Neural progenitor cell (in vitro differentiated cells): ENCODE measurements around the gene SLCO3A1. TPM values are rescaled to one million over a fixed set of nuclear protein-coding genes. Genes with fewer than 3 reads are reported as not detected.
"Not testable (repeated sequence)": the region's sequence is repeated elsewhere in the genome, so short reads cannot be mapped to it uniquely, and the experiment has no call there.

Experiments
- DNase-seq: peaks from one replicate; pipeline ENCODE4 v3.0.0-alpha.2; 2016; ENCODE audit warnings: low spot score
- H2AFZ ChIP-seq: fragments of 200-600 bp; sonication (generic); replicated peaks from 2 replicates; pipeline ENCODE4 v1.6.1; 2016; ENCODE audit warnings: antibody characterized with exemption
- H3F3A ChIP-seq: fragments of 200-600 bp; sonication (generic); 2 replicates; pipeline ENCODE4 v1.6.1; 2016; ENCODE audit warnings: antibody characterized with exemption, low read depth
- H3K27ac ChIP-seq: fragments of 200-600 bp; sonication (generic); 2 replicates; pipeline ENCODE4 v1.5.1; 2016; ENCODE audit warnings: mild to moderate bottlenecking
- H3K27me3 ChIP-seq: fragments of 200-600 bp; sonication (generic); 2 replicates; pipeline ENCODE4 v1.6.1; 2016; ENCODE audit warnings: mild to moderate bottlenecking, moderate library complexity
- H3K36me3 ChIP-seq: fragments of 200-600 bp; sonication (generic); 2 replicates; pipeline ENCODE4 v1.5.1; 2016
- H3K4me1 ChIP-seq: fragments of 200-600 bp; sonication (generic); 2 replicates; pipeline ENCODE4 v1.6.1; 2016; ENCODE audit warnings: mixed run types
- H3K4me2 ChIP-seq: fragments of 200-600 bp; sonication (generic); 2 replicates; pipeline ENCODE4 v1.6.1; 2016
- H3K4me3 ChIP-seq: fragments of 200-600 bp; sonication (generic); 2 replicates; pipeline ENCODE4 v1.5.1; 2016
- H3K79me2 ChIP-seq: fragments of 200-600 bp; sonication (generic); 2 replicates; pipeline ENCODE4 v1.6.1; 2016; ENCODE audit warnings: low read depth
- H3K9ac ChIP-seq: fragments of 200-600 bp; sonication (generic); 2 replicates; pipeline ENCODE4 v1.6.1; 2016
- H3K9me3 ChIP-seq: fragments of 200-600 bp; sonication (generic); 2 replicates; pipeline ENCODE4 v1.5.1; 2016; ENCODE audit warnings: low read depth
- H4K20me1 ChIP-seq: fragments of 200-600 bp; sonication (generic); 2 replicates; pipeline ENCODE4 v1.6.1; 2016; ENCODE audit warnings: low read depth
- H3K27ac Mint-ChIP-seq: 3 replicates; pipeline ENCODE4 v1.8.0; 2021; ENCODE audit warnings: mixed read lengths
- H3K27me3 Mint-ChIP-seq: 2 replicates; pipeline ENCODE4 v1.8.0; 2022; ENCODE audit warnings: low read depth, mild to moderate bottlenecking, inconsistent platforms, moderate library complexity, mixed read lengths; ENCODE audit not compliant: insufficient read depth
- H3K36me3 Mint-ChIP-seq: 3 replicates; pipeline ENCODE4 v1.8.0; 2021; ENCODE audit warnings: mixed read lengths
- H3K4me1 Mint-ChIP-seq: 3 replicates; pipeline ENCODE4 v1.8.0; 2021; ENCODE audit warnings: mixed read lengths
- H3K4me3 Mint-ChIP-seq: 3 replicates; pipeline ENCODE4 v1.8.0; 2021; ENCODE audit warnings: mild to moderate bottlenecking, moderate library complexity, mixed read lengths
- H3K9me3 Mint-ChIP-seq: 3 replicates; pipeline ENCODE4 v1.8.0; 2020; ENCODE audit warnings: mixed read lengths
- EZH2 ChIP-seq: fragments of 200-600 bp; sonication (generic); IDR thresholded peaks from 2 replicates; pipeline ENCODE4 v1.6.1; 2017; ENCODE audit warnings: antibody characterized with exemption, mild to moderate bottlenecking, moderate library complexity
- EZH2phosphoT487 ChIP-seq: fragments of 200-600 bp; sonication (generic); IDR thresholded peaks from 2 replicates; pipeline ENCODE4 v1.6.1; 2017; ENCODE audit warnings: antibody characterized with exemption
- total RNA-seq: library from RNA; depleted of rRNA; stranded (reverse); fragments of >200 nt; gene quantifications from 2 replicates; pipeline ENCODE4 v1.2.3, GENCODE V29; 2015; ENCODE audit warnings: low replicate concordance
- TF ChIP-seq, protein P1 (sequence below): fragments of 200-600 bp; sonication (generic); IDR thresholded peaks from 2 replicates; pipeline ENCODE4 v1.5.1; 2017; ENCODE audit warnings: antibody characterized with exemption, mild to moderate bottlenecking

The SLCO3A1 gene
- total RNA-seq, 1 donor from 2014 or later, result 6.6 TPM

- Histone ChIP-seq H3K79me2 (peaks cover 8% of the 10 kb centered on the region), H3F3A (peaks cover 13% of the 10 kb centered on the region), H2AFZ (no peak overlapping the region), H3K36me3 (no peaks in the 10 kb centered on the region), H3K4me2 (no peak overlapping the region), H3K9me3 (no peaks in the 10 kb centered on the region), H3K27me3 (no peaks in the 10 kb centered on the region), H3K4me3 (no peak overlapping the region), H3K4me1 (peaks cover 18% of the 10 kb centered on the region), H3K9ac (no peak overlapping the region), H4K20me1 (no peaks in the 10 kb centered on the region), H3K27ac (no peak overlapping the region)
- no peak overlapping the region for H3K4me3 Mint-ChIP-seq
- peak overlapping the region; percentile 29 for H3K27ac Mint-ChIP-seq
- no peaks in the 10 kb centered on the region for H3K9me3 Mint-ChIP-seq
- H3K36me3 Mint-ChIP-seq, result no peaks in the 10 kb centered on the region
- peaks cover 12% of the 10 kb centered on the region for H3K4me1 Mint-ChIP-seq
- DNase-seq, result no peak
- peaks cover 5% of the 10 kb centered on the region for H3K27me3 Mint-ChIP-seq
- TF ChIP-seq EZH2, result no peak
- TF ChIP-seq EZH2phosphoT487, result no peak
- TF ChIP-seq, protein P1, sequence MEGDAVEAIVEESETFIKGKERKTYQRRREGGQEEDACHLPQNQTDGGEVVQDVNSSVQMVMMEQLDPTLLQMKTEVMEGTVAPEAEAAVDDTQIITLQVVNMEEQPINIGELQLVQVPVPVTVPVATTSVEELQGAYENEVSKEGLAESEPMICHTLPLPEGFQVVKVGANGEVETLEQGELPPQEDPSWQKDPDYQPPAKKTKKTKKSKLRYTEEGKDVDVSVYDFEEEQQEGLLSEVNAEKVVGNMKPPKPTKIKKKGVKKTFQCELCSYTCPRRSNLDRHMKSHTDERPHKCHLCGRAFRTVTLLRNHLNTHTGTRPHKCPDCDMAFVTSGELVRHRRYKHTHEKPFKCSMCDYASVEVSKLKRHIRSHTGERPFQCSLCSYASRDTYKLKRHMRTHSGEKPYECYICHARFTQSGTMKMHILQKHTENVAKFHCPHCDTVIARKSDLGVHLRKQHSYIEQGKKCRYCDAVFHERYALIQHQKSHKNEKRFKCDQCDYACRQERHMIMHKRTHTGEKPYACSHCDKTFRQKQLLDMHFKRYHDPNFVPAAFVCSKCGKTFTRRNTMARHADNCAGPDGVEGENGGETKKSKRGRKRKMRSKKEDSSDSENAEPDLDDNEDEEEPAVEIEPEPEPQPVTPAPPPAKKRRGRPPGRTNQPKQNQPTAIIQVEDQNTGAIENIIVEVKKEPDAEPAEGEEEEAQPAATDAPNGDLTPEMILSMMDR, result no peak
Measured at GRCh38 chr15:91954292-91954691, 100.8 kb downstream of the SLCO3A1 start.

DNA sequence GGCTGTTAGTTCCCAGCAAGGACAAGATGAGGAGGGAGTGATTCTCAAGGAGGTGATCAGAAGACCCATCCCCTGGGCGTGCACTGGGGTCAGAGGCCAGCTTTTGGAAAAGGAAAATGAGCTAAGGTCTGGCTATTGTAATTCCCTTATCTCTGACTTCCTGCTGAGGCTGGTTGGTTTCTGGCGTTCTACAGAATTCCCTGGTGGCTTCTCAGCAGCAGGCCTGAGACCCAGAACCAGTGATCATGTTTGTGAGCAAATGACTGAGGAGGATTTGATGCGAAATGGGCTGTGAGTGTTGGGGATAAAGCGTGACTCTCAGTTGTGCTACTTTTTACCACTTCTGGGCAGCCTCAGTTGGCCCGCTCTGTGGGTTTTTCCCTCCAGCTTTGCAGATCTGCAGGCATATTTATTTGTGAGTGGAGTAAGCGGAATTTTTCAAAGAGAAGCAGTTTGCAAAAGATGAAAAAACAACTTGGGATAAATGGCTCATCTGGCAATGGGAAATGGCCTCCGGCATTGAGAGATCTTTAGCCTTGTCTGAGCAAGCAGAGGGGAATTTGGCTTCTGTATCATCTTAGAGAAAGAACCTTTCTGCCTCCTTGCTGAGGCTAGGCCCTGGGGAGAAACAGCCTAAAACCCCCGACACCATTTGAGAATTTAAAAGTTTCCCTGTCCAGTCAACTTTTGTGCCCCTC, 102.7 kb downstream of the SLCO3A1 start:
- H3K27ac Mint-ChIP-seq, result peak overlapping the region; percentile 72
- no peaks in the 10 kb centered on the region for H4K20me1 ChIP-seq

DNA sequence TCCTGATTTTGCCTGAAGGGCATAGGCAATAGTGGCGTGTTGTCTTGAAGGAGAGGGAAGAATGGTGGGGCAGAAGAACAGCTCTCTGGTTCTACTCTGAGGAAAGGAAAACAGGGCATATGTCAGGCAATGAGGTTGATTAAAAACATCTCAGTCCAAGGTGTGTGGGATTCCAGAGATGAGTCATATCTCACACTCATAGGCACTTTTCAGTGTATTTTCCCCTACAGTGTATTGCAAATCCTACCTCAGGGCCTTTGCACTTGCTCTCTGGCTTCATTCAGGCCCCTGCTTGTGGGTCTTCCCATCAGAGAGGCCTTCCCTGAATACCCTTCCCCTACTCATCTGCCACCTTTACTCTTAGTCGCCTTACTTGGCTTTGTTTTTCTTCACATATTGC, 107.8 kb downstream of the SLCO3A1 start:
- Mint-ChIP-seq H3K36me3 (no peaks in the 10 kb centered on the region), H3K4me3 (no peak overlapping the region), H3K27ac (no peak overlapping the region), H3K9me3 (peaks cover 2% of the 10 kb centered on the region), H3K4me1 (peaks cover 22% of the 10 kb centered on the region), H3K27me3 (peaks cover 8% of the 10 kb centered on the region)
- H3F3A ChIP-seq, result peaks cover 3% of the 10 kb centered on the region
- H3K27me3 ChIP-seq, result no peaks in the 10 kb centered on the region
- no peak overlapping the region for H2AFZ ChIP-seq
- H3K27ac ChIP-seq, result no peak overlapping the region
- H3K79me2 ChIP-seq, result no peaks in the 10 kb centered on the region
- H4K20me1 ChIP-seq, result no peaks in the 10 kb centered on the region
- H3K4me3 ChIP-seq, result no peak overlapping the region
- no peak for DNase-seq
- H3K4me1 ChIP-seq, result peaks cover 22% of the 10 kb centered on the region
- no peak overlapping the region for H3K4me2 ChIP-seq
- no peaks in the 10 kb centered on the region for H3K9me3 ChIP-seq
- no peak overlapping the region for H3K9ac ChIP-seq
- H3K36me3 ChIP-seq, result no peaks in the 10 kb centered on the region
- TF ChIP-seq EZH2phosphoT487 (no peak), EZH2 (no peak)
- TF ChIP-seq, protein P1, result no peak

More for the DNA sequence above, 102.7 kb downstream of the SLCO3A1 start:
- H3K36me3 Mint-ChIP-seq, result no peaks in the 10 kb centered on the region
- DNase-seq, result peak; percentile 42
- Histone ChIP-seq H2AFZ (peak overlapping the region; percentile 47), H3K4me1 (peaks cover 14% of the 10 kb centered on the region), H3K4me2 (peak overlapping the region; percentile 45), H3K9me3 (no peaks in the 10 kb centered on the region), H3K36me3 (no peaks in the 10 kb centered on the region), H3K9ac (no peak overlapping the region), H3K27me3 (no peaks in the 10 kb centered on the region), H3K27ac (peak overlapping the region; percentile 80), H3F3A (peaks cover 13% of the 10 kb centered on the region), H3K4me3 (no peak overlapping the region), H3K79me2 (peaks cover 8% of the 10 kb centered on the region)
- peaks cover 3% of the 10 kb centered on the region for H3K27me3 Mint-ChIP-seq
- no peak overlapping the region for H3K4me3 Mint-ChIP-seq
- TF ChIP-seq, protein P1, result no peak
- TF ChIP-seq EZH2, result no peak
- no peak for TF ChIP-seq EZH2phosphoT487
- H3K9me3 Mint-ChIP-seq, result no peaks in the 10 kb centered on the region
- H3K4me1 Mint-ChIP-seq, result peaks cover 8% of the 10 kb centered on the region

GRCh38 chr15:91963747-91964146, 110.2 kb downstream of the SLCO3A1 start:
- H3K27me3 ChIP-seq, H3K9me3 Mint-ChIP-seq, H2AFZ ChIP-seq, H3K27me3 Mint-ChIP-seq, H3K9me3 ChIP-seq, H3F3A ChIP-seq, H3K4me3 ChIP-seq, H3K36me3 ChIP-seq, H3K27ac Mint-ChIP-seq, H3K4me3 Mint-ChIP-seq, H4K20me1 ChIP-seq, H3K79me2 ChIP-seq, H3K4me2 ChIP-seq, DNase-seq, H3K36me3 Mint-ChIP-seq, H3K27ac ChIP-seq, H3K9ac ChIP-seq: not testable (repeated sequence)
- H3K4me1 ChIP-seq, result peaks cover 20% of the 10 kb centered on the region
- peaks cover 20% of the 10 kb centered on the region for H3K4me1 Mint-ChIP-seq
